Vagina (tissue), 2 donors: ENCODE data around the gene DDA1. TPM values are rescaled to one million over a fixed set of nuclear protein-coding genes. Genes with fewer than 3 reads are reported as not detected.
"Not testable (repeated sequence)": the region's sequence is repeated elsewhere in the genome, so short reads cannot be mapped to it uniquely, and the experiment has no call there.

Source experiments
- DNase-seq, 2 donors: peaks; one replicate each; pipeline ENCODE4 v3.0.0-alpha.2; 2017; ENCODE audit errors: extremely low spot score in 2 of 2
- H3K27ac ChIP-seq: fragments of 200-600 bp; sonication (generic); one replicate; pipeline ENCODE4 v1.5.1; 2019
- H3K27me3 ChIP-seq: fragments of 200-600 bp; sonication (generic); one replicate; pipeline ENCODE4 v1.5.1; 2019
- H3K36me3 ChIP-seq, 2 donors: fragments of 200-600 bp; sonication (generic); one replicate each; pipeline ENCODE4 v1.5.1; 2017 to 2019
- H3K4me1 ChIP-seq: fragments of 200-600 bp; sonication (generic); one replicate; pipeline ENCODE4 v1.5.1; 2019
- H3K4me3 ChIP-seq, 2 donors: fragments of 200-600 bp; sonication (generic); 1 replicate in 1 of 2; 2 replicates in 1 of 2; pipeline ENCODE4 v1.5.1; 2016 to 2019
- H3K9me3 ChIP-seq: fragments of 200-600 bp; sonication (generic); one replicate; pipeline ENCODE4 v1.5.1; 2019
- CTCF ChIP-seq, 3 experiments: fragments of 450-650 bp in 2 of 3; fragments of 200-600 bp in 1 of 3; sonication (generic) in 1 of 3; IDR thresholded peaks; one replicate each; pipeline ENCODE4 v1.5.1; 2017 to 2019; ENCODE audit warnings: antibody characterized with exemption in 3 of 3, mild to moderate bottlenecking in 2 of 3, moderate library complexity in 2 of 3
- POLR2A ChIP-seq, 2 donors: fragments of 450-650 bp; IDR thresholded peaks; one replicate each; pipeline ENCODE4 v1.6.1; 2017; ENCODE audit warnings: antibody characterized with exemption in 2 of 2, mild to moderate bottlenecking in 2 of 2, moderate library complexity in 2 of 2
- POLR2AphosphoS5 ChIP-seq, 2 donors: sonication (generic); formaldehyde crosslinking; IDR thresholded peaks; one replicate each; pipeline ENCODE4 v1.9.0; 2017; ENCODE audit warnings: antibody characterized with exemption in 2 of 2, mild to moderate bottlenecking in 2 of 2, low read depth in 1 of 2; ENCODE audit not compliant: insufficient read depth in 1 of 2
- intact Hi-C: fragments of 100-400 bp; cut with DNase I; formaldehyde crosslinking; loops from one replicate; pipeline ENCODE4 v1.15.1; 2023
- total RNA-seq: library from RNA; depleted of rRNA; stranded (reverse); fragments of >200 nt; gene quantifications from one replicate; pipeline ENCODE4 v1.2.3, GENCODE V29; 2016

DDA1 gene
- total RNA-seq, 1 donor from 2014 or later, result 12.0 TPM

- Histone ChIP-seq H3K27me3 (no peaks in the 10 kb centered on the region), H3K27ac (peak within 1 kb of the TSS; percentile 69)
- intact Hi-C loops, result no loop called here
Measured at GRCh38 chr19:17266975-17267788, 42.2 kb upstream of the DDA1 start, which contains the start of gene BABAM1. TSS of gene BABAM1 (plus strand) at chr19:17267443. CDS start at chr19:17268807, 1,364 bp downstream.

GRCh38 chr19:17268754-17269153 lies 40.6 kb upstream of the DDA1 start:
- intact Hi-C loops, result no loop called here
- Histone ChIP-seq H3K27ac (no peak overlapping the region), H3K4me3 (no peak overlapping the region), H3K36me3 (peaks cover 0 to 41% of the 10 kb centered on the region in 2 donors), H3K4me1 (peaks cover 16% of the 10 kb centered on the region), H3K9me3 (no peaks in the 10 kb centered on the region), H3K27me3 (no peaks in the 10 kb centered on the region)
- DNase-seq, result no peak
- TF ChIP-seq POLR2A (IDR thresholded peaks at IDR 0.05), result no peak
- no peak for TF ChIP-seq CTCF (IDR thresholded peaks at IDR 0.05)
- no peak for TF ChIP-seq POLR2AphosphoS5 (IDR thresholded peaks at IDR 0.05; ENCODE audit: insufficient read depth in 1 of 2, low read depth in 1 of 2)

More at GRCh38 chr19:17266975-17267788, 42.2 kb upstream of the DDA1 start, which contains the start of gene BABAM1:
- Histone ChIP-seq H3K9me3 (no peaks in the 10 kb centered on the region), H3K4me1 (peaks cover 16% of the 10 kb centered on the region), H3K4me3 (peak within 1 kb of the TSS; percentile 75 to 83), H3K36me3 (peaks cover 0 to 30% of the 10 kb centered on the region in 2 donors)
- no peak for TF ChIP-seq POLR2A (IDR thresholded peaks at IDR 0.05)
- no peak for TF ChIP-seq CTCF (IDR thresholded peaks at IDR 0.05)
- TF ChIP-seq POLR2AphosphoS5 (IDR thresholded peaks at IDR 0.05; ENCODE audit: insufficient read depth in 1 of 2, low read depth in 1 of 2), result peak; percentile 78 to 99
- DNase-seq, result peak; percentile 98

GRCh38 chr19:17274892-17275291 lies 34.5 kb upstream of the DDA1 start:
- H3K9me3 ChIP-seq, DNase-seq, H3K27ac ChIP-seq, H3K4me3 ChIP-seq, H3K4me1 ChIP-seq, H3K27me3 ChIP-seq: not testable (repeated sequence)
- intact Hi-C loops, result loop anchor here (5.0 kb wide), 1 partner anchor 68 kb away; no protein-coding TSS in a partner anchor
- peaks cover 0 to 64% of the 10 kb centered on the region in 2 donors for H3K36me3 ChIP-seq

- no peaks in the 10 kb centered on the region for H3K27me3 ChIP-seq
- no peak for DNase-seq
- H3K4me3 ChIP-seq, result no peak overlapping the region
- H3K9me3 ChIP-seq, result no peaks in the 10 kb centered on the region
- H3K4me1 ChIP-seq, result no peaks in the 10 kb centered on the region
- intact Hi-C loops, result loop anchor here (5.0 kb wide), 1 partner anchor 68 kb away; no protein-coding TSS in a partner anchor
- peaks cover 0 to 59% of the 10 kb centered on the region in 2 donors for H3K36me3 ChIP-seq
- no peak overlapping the region for H3K27ac ChIP-seq
- TF ChIP-seq POLR2AphosphoS5 (IDR thresholded peaks at IDR 0.05; ENCODE audit: insufficient read depth in 1 of 2, low read depth in 1 of 2) (no peak), POLR2A (IDR thresholded peaks at IDR 0.05) (no peak), CTCF (IDR thresholded peaks at IDR 0.05) (no peak)
Measured at GRCh38 chr19:17275441-17276175, 33.8 kb upstream of the DDA1 start.

GRCh38 chr19:17279436-17279835 lies 29.9 kb upstream of the DDA1 start:
- H3K36me3 ChIP-seq, result peaks cover 0 to 27% of the 10 kb centered on the region in 2 donors
- TF ChIP-seq CTCF (IDR thresholded peaks at IDR 0.05) (no peak), POLR2AphosphoS5 (IDR thresholded peaks at IDR 0.05; ENCODE audit: insufficient read depth in 1 of 2, low read depth in 1 of 2) (no peak), POLR2A (IDR thresholded peaks at IDR 0.05) (no peak)
- peaks cover 16% of the 10 kb centered on the region for H3K4me1 ChIP-seq
- H3K27ac ChIP-seq, result no peak overlapping the region
- no peaks in the 10 kb centered on the region for H3K27me3 ChIP-seq
- no peak for DNase-seq
- H3K9me3 ChIP-seq, result no peaks in the 10 kb centered on the region
- intact Hi-C loops, result loop anchor here (5.0 kb wide), 1 partner anchor 72 kb away; no protein-coding TSS in a partner anchor
- no peak overlapping the region for H3K4me3 ChIP-seq
